ENCODE measurements around the gene THOC2. TPM values are rescaled to one million over a fixed set of nuclear protein-coding genes. Genes with fewer than 3 reads are reported as not detected.
A peak's percentile ranks its signal among the peaks of the same experiment; 100 is the strongest.
"Not testable (repeated sequence)": the region's sequence is repeated elsewhere in the genome, so short reads cannot be mapped to it uniquely, and the experiment has no call there.

Gene THOC2
- total RNA-seq, 1 donor from 2014 or later: 66.5 TPM

DNA sequence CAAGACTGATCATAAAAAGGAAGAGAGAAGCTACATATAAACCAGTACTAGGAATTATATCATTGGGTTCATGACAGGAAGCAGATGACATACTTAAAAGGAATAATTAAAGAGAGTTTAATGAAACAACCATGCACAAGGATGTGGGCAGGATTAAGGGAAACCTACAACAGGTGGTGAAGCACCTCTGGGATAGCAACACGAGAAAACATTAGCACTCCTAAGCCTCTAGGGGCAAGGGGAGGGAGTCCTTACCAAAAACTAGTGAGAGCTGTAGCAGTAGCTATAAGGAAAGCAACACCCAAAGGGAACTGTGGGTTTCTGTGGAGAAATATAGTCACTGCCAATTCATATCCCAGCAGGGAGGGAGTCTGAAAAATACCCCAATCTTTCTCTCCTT lies 7.2 kb upstream of the THOC2 start:
- TF ChIP-seq CTCF (IDR thresholded peaks at IDR 0.05): no peak
- DNase-seq (ENCODE audit: extremely low spot score, unreplicated experiment): no peak
- Mint-ChIP-seq H3K27ac (ENCODE audit: unreplicated experiment) (no peak overlapping the region), H3K36me3 (ENCODE audit: unreplicated experiment) (no peaks in the 10 kb centered on the region), H3K4me1 (ENCODE audit: unreplicated experiment) (no peaks in the 10 kb centered on the region), H3K27me3 (ENCODE audit: unreplicated experiment) (no peaks in the 10 kb centered on the region), H3K4me3 (ENCODE audit: unreplicated experiment) (no peak overlapping the region), H3K9me3 (ENCODE audit: unreplicated experiment) (peaks cover 5% of the 10 kb centered on the region)

DNA sequence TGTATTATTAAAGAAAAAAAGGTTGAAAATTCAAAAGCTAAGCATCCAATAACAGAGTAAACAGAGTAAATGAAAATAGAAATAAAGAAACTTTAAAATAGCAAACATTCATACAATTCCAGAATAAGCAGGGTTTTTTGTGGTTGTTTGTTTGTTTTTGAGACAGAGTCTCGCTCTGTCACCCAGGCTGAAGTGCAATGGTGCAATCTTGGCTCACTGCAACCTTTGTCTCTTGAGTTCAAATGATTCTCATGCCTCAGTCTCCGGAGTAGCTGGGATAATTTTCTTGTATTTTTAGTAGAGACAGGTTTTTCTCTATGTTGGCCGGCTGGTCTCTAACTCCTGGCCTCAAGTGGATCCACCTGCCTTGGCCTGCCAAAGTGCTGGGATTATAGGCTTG lies 6.6 kb upstream of the THOC2 start:
- Mint-ChIP-seq H3K9me3 (ENCODE audit: unreplicated experiment) (peaks cover 5% of the 10 kb centered on the region), H3K27me3 (ENCODE audit: unreplicated experiment) (no peaks in the 10 kb centered on the region), H3K4me3 (ENCODE audit: unreplicated experiment) (no peak overlapping the region), H3K4me1 (ENCODE audit: unreplicated experiment) (no peaks in the 10 kb centered on the region), H3K36me3 (ENCODE audit: unreplicated experiment) (no peaks in the 10 kb centered on the region), H3K27ac (ENCODE audit: unreplicated experiment) (no peak overlapping the region)
- peak; percentile 15 for DNase-seq (ENCODE audit: extremely low spot score, unreplicated experiment)
- TF ChIP-seq CTCF (IDR thresholded peaks at IDR 0.05): no peak

DNA sequence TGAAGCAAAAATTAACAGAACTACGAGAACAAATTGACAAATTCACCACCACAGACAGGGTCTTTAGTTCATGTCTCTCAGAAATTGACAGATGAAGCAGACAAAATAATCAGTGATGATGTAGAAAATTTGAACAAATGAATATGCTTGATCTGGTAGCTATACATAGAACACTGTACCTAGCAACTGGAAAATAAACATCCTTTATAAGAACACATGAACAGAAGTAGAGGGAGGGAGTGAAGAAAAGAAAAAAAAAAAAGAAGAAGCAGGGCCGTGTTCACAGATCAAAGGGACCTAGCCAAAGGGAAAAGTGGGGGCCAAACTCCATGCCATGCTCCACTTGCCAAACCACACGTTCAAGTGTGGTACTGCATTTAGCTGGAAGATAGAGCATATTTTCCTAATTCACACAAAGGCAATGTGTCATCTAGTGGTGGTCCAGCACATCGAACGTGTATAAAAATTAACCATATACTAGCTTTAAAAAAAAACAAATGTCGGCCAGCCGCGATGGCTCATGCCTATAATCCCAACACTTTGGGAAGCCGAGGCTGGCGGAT lies 5.6 kb upstream of the THOC2 start:
- no peak for TF ChIP-seq CTCF (IDR thresholded peaks at IDR 0.05)
- Mint-ChIP-seq H3K27me3 (ENCODE audit: unreplicated experiment) (no peaks in the 10 kb centered on the region), H3K9me3 (ENCODE audit: unreplicated experiment) (peaks cover 5% of the 10 kb centered on the region), H3K4me3 (ENCODE audit: unreplicated experiment) (no peak overlapping the region), H3K36me3 (ENCODE audit: unreplicated experiment) (no peaks in the 10 kb centered on the region), H3K4me1 (ENCODE audit: unreplicated experiment) (no peaks in the 10 kb centered on the region), H3K27ac (ENCODE audit: unreplicated experiment) (no peak overlapping the region)
- peak; percentile 32 for DNase-seq (ENCODE audit: extremely low spot score, unreplicated experiment)

GRCh38 chrX:123736333-123736921 lies 3.6 kb upstream of the THOC2 start:
- Mint-ChIP-seq H3K36me3 (ENCODE audit: unreplicated experiment) (no peaks in the 10 kb centered on the region), H3K27me3 (ENCODE audit: unreplicated experiment) (no peaks in the 10 kb centered on the region), H3K4me1 (ENCODE audit: unreplicated experiment) (peaks cover 4% of the 10 kb centered on the region), H3K4me3 (ENCODE audit: unreplicated experiment) (no peak overlapping the region), H3K27ac (ENCODE audit: unreplicated experiment) (no peak overlapping the region), H3K9me3 (ENCODE audit: unreplicated experiment) (no peaks in the 10 kb centered on the region)
- DNase-seq (ENCODE audit: extremely low spot score, unreplicated experiment): peak; percentile 27
- no peak for TF ChIP-seq CTCF (IDR thresholded peaks at IDR 0.05)

DNA sequence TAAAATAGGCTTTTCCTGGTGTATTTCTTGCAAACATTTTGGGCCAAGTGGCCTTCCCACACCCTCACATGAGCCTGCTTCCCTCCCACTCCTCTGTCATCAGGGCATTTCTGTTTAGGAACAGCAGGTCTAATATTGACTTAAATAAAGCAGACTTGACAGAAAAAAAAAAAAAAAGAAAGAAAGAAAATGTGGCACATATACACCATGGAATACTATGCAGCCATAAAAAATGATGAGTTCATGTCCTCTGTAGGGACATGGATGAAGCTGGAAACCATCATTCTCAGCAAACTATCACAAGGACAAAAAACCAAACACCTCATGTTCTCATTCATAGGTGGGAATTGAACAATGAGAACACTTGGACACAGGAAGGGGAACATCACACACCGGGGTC lies 2.3 kb upstream of the THOC2 start:
- peaks cover 12% of the 10 kb centered on the region for H3K4me1 Mint-ChIP-seq (ENCODE audit: unreplicated experiment)
- H3K9me3 Mint-ChIP-seq (ENCODE audit: unreplicated experiment); H3K27ac Mint-ChIP-seq (ENCODE audit: unreplicated experiment); H3K36me3 Mint-ChIP-seq (ENCODE audit: unreplicated experiment); H3K4me3 Mint-ChIP-seq (ENCODE audit: unreplicated experiment); H3K27me3 Mint-ChIP-seq (ENCODE audit: unreplicated experiment); DNase-seq (ENCODE audit: extremely low spot score, unreplicated experiment): not testable (repeated sequence)

DNA sequence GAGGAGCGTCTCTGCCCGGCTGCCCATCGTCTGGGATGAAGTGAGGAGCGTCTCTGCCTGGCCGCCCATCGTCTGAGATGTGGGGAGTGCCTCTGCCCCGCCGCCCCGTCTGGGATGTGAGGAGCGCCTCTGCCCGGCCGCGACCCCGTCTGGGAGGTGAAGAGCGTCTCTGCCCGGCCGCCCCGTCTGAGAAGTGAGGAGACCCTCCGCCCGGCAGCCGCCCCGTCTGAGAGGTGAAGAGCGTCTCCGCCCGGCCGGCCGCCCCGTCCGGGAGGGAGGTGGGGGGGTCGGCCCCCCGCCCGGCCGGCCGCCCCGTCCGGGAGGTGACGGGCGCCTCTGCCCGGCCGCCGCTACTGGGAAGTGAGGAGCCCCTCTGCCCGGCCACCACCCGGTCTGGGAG lies 1.2 kb upstream of the THOC2 start:
- H3K4me3 Mint-ChIP-seq (ENCODE audit: unreplicated experiment); H3K27ac Mint-ChIP-seq (ENCODE audit: unreplicated experiment); H3K27me3 Mint-ChIP-seq (ENCODE audit: unreplicated experiment); H3K9me3 Mint-ChIP-seq (ENCODE audit: unreplicated experiment); H3K36me3 Mint-ChIP-seq (ENCODE audit: unreplicated experiment): not testable (repeated sequence)
- DNase-seq (ENCODE audit: extremely low spot score, unreplicated experiment): peak; percentile 51
- H3K4me1 Mint-ChIP-seq (ENCODE audit: unreplicated experiment): peaks cover 16% of the 10 kb centered on the region

Data from osteocyte (in vitro differentiated cells).